Hindlimb muscle (tissue), 1 donor: ENCODE measurements around the gene TMEM38B. TPM values are rescaled to one million over a fixed set of nuclear protein-coding genes. Genes with fewer than 3 reads are reported as not detected.
"Not testable (repeated sequence)": the region's sequence is repeated elsewhere in the genome, so short reads cannot be mapped to it uniquely, and the experiment has no call there.

ENCODE experiments used
- DNase-seq: peaks from one replicate; pipeline ENCODE4 v3.0.0-alpha.2; 2013
- polyA plus RNA-seq: library from polyadenylated mRNA; unstranded; fragments of 120-200 nt; gene quantifications from one replicate; pipeline ENCODE4 v1.2.1, GENCODE V29; 2013; ENCODE audit not compliant: insufficient read length

TMEM38B gene
- polyA plus RNA-seq, 1 donor = 71.4 TPM

GRCh38 chr9:105681724-105682123 is 12.6 kb upstream of the TMEM38B start:
- DNase-seq = no peak

GRCh38 chr9:105683688-105684275 is 10.6 kb upstream of the TMEM38B start:
- DNase-seq = no peak

GRCh38 chr9:105686936-105687335 is 7.4 kb upstream of the TMEM38B start:
- no peak for DNase-seq

GRCh38 chr9:105690742-105691141 is 3.6 kb upstream of the TMEM38B start:
- DNase-seq = no peak

GRCh38 chr9:105693435-105694189 is 729 bp upstream of the TMEM38B start:
- no peak for DNase-seq

GRCh38 chr9:105694848-105695581 is 674 bp downstream of the TMEM38B start:
- peak; percentile 61 for DNase-seq

- no peak for DNase-seq
These were observed 2.0 kb downstream of the TMEM38B start for GRCh38 chr9:105696219-105696793.

GRCh38 chr9:105697871-105698270 is 3.5 kb downstream of the TMEM38B start:
- DNase-seq = no peak

- DNase-seq = no peak
These were observed 4.1 kb downstream of the TMEM38B start for GRCh38 chr9:105698348-105698870.

GRCh38 chr9:105700668-105701067 is 6.3 kb downstream of the TMEM38B start:
- no peak for DNase-seq

- DNase-seq = no peak
These were observed 6.8 kb downstream of the TMEM38B start for GRCh38 chr9:105701145-105701544.

- no peak for DNase-seq
These were observed 7.9 kb downstream of the TMEM38B start for GRCh38 chr9:105702207-105702606.

GRCh38 chr9:105703638-105704037 is 9.3 kb downstream of the TMEM38B start:
- not testable (repeated sequence) for DNase-seq

- no peak for DNase-seq
These were observed 11.8 kb downstream of the TMEM38B start for GRCh38 chr9:105706156-105706555.

- no peak for DNase-seq
These were observed 14.1 kb downstream of the TMEM38B start for GRCh38 chr9:105708405-105708804.

- no peak for DNase-seq
These were observed 16.3 kb downstream of the TMEM38B start for GRCh38 chr9:105710638-105711037.

GRCh38 chr9:105711867-105712266 is 17.5 kb downstream of the TMEM38B start:
- DNase-seq = no peak

- no peak for DNase-seq
These were observed 18.0 kb downstream of the TMEM38B start for GRCh38 chr9:105712297-105712696.

- no peak for DNase-seq
These were observed 18.4 kb downstream of the TMEM38B start for GRCh38 chr9:105712773-105713172.

GRCh38 chr9:105713260-105714019 is 19.1 kb downstream of the TMEM38B start:
- DNase-seq = no peak

- DNase-seq = no peak
These were observed 19.6 kb downstream of the TMEM38B start for GRCh38 chr9:105714020-105714331.

GRCh38 chr9:105716146-105716545 is 21.8 kb downstream of the TMEM38B start:
- no peak for DNase-seq
